ENCODE measurements around the gene EYA3.

EYA3 gene

DNA sequence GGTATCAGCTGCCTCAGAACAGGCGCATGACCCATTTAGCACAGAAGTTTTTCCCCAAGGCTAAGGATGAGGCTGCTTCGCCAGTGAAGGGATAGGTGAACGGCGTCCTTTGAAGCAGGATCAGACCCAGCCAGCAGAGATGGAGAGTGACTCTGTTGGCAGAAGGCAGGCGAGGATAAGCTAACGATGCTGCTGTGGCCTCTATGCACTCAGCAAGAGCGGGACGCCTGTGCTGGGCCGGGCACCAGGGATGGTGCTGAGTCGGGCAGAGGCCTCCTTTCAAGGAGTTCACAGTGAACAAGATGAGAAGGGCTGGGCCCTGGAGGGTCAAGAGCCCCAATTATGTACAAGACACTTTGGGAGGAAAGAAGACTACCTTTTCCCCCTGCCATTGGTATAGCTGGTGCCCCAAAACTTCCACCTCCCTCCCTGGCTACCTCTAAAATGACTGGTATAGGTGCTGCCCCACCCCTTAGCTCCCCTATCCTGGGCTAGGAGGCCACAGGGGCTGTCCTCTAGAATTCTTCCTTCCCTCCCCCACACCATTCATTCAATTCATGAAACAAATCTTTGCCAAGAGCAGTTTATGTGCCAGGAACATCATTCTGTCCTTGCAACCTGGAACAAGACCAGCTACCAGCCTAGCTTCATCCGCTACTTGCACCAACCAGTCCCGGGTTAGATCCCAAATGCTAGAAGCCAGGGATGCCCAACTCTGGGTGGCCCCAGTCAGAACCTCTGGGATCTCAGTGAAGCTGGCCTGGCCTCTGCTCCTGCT is 121.1 kb downstream of the EYA3 start:
- TF ChIP-seq ZNF565 (CRISPR knock-in tag; conservative IDR thresholded peaks at IDR 0.05; ENCODE audit: low read depth) = no peak
- ATAC-seq = no peak

DNA sequence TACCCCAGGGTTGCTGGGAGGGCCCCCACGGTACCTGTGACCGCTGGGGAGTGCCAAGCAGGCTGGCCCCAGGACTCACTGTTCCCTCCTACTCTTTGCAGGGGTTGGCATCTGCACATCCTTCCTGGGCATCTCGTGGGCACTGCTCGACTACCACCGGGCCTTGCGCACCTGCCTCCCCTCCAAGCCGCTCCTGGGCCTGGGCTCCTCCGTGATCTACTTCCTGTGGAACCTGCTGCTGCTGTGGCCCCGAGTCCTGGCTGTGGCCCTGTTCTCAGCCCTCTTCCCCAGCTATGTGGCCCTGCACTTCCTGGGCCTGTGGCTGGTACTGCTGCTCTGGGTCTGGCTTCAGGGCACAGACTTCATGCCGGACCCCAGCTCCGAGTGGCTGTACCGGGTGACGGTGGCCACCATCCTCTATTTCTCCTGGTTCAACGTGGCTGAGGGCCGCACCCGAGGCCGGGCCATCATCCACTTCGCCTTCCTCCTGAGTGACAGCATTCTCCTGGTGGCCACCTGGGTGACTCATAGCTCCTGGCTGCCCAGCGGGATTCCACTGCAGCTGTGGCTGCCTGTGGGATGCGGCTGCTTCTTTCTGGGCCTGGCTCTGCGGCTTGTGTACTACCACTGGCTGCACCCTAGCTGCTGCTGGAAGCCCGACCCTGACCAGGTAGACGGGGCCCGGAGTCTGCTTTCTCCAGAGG is 121.9 kb downstream of the EYA3 start:
- ATAC-seq = no peak
- no peak for TF ChIP-seq ZNF70 (CRISPR knock-in tag; IDR thresholded peaks at IDR 0.05)
- TF ChIP-seq, protein P1, sequence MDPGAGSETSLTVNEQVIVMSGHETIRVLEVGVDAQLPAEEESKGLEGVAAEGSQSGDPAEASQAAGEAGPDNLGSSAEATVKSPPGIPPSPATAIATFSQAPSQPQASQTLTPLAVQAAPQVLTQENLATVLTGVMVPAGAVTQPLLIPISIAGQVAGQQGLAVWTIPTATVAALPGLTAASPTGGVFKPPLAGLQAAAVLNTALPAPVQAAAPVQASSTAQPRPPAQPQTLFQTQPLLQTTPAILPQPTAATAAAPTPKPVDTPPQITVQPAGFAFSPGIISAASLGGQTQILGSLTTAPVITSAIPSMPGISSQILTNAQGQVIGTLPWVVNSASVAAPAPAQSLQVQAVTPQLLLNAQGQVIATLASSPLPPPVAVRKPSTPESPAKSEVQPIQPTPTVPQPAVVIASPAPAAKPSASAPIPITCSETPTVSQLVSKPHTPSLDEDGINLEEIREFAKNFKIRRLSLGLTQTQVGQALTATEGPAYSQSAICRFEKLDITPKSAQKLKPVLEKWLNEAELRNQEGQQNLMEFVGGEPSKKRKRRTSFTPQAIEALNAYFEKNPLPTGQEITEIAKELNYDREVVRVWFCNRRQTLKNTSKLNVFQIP (CRISPR knock-in tag; IDR thresholded peaks at IDR 0.05; ENCODE audit: borderline replicate concordance, low read depth) = no peak
- TF ChIP-seq, protein P2, sequence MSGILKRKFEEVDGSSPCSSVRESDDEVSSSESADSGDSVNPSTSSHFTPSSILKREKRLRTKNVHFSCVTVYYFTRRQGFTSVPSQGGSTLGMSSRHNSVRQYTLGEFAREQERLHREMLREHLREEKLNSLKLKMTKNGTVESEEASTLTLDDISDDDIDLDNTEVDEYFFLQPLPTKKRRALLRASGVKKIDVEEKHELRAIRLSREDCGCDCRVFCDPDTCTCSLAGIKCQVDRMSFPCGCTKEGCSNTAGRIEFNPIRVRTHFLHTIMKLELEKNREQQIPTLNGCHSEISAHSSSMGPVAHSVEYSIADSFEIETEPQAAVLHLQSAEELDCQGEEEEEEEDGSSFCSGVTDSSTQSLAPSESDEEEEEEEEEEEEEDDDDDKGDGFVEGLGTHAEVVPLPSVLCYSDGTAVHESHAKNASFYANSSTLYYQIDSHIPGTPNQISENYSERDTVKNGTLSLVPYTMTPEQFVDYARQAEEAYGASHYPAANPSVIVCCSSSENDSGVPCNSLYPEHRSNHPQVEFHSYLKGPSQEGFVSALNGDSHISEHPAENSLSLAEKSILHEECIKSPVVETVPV (CRISPR knock-in tag; IDR thresholded peaks at IDR 0.05) = no peak
- TF ChIP-seq GLIS3 (CRISPR knock-in tag; IDR thresholded peaks at IDR 0.05) = no peak

DNA sequence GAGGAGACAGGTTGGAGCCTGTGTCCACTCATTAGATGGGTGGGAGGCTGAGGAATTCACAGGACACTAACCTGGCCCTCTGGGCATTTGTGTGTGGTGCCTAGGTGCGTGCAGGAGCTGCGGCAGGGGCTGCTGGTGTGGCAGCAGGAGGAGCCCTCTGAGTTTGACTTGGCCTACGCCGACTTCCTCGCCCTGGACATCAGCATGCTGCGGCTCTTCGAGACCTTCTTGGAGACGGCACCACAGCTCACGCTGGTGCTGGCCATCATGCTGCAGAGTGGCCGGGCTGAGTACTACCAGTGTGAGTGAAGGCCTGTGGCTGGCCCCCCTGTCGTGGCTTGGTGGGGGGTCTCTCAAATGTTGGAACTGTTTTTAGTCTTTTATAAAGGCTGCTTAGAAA is 125.0 kb downstream of the EYA3 start:
- TF ChIP-seq TCF4 (CRISPR knock-in tag; IDR thresholded peaks at IDR 0.05; ENCODE audit: borderline replicate concordance) (no peak), ARNTL (CRISPR knock-in tag; IDR thresholded peaks at IDR 0.05; ENCODE audit: borderline replicate concordance, low read depth) (no peak), TOX (CRISPR knock-in tag; IDR thresholded peaks at IDR 0.05; ENCODE audit: borderline replicate concordance) (no peak)
- TF ChIP-seq, protein P3, sequence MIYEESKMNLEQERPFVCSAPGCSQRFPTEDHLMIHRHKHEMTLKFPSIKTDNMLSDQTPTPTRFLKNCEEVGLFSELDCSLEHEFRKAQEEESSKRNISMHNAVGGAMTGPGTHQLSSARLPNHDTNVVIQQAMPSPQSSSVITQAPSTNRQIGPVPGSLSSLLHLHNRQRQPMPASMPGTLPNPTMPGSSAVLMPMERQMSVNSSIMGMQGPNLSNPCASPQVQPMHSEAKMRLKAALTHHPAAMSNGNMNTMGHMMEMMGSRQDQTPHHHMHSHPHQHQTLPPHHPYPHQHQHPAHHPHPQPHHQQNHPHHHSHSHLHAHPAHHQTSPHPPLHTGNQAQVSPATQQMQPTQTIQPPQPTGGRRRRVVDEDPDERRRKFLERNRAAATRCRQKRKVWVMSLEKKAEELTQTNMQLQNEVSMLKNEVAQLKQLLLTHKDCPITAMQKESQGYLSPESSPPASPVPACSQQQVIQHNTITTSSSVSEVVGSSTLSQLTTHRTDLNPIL (CRISPR knock-in tag; IDR thresholded peaks at IDR 0.05; ENCODE audit: low read depth) = no peak
- no peak for ATAC-seq

DNA sequence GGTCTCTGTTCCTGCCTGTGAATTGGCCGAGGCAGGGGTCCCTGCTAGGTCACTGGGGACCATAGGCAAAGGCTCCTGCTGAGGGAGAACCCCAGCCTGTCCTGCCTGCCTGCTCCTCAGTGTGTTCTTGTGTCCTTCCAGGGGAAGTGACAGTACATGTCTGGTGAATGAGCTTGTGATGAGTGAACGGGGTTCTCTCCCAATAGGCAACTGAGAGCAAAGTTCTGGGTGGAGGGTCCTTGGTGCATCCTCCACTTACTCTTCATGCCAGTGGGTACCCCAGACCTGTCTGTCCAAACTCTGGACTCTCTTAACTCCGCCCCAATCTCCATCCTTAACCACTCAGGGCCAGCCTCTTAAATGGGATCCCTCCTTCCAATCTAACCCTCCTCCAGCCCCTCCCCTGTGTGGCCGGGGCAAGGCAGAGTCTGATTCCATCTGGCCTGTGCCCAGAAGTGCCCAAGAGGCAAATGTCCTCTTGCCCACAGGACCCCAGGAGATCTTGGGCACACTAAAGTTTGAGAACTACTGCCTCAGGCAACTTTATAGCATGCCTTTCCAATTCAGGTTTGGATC is 126.7 kb downstream of the EYA3 start:
- TF ChIP-seq ARNTL (CRISPR knock-in tag; IDR thresholded peaks at IDR 0.05; ENCODE audit: borderline replicate concordance, low read depth) (no peak), OSR1 (CRISPR knock-in tag; IDR thresholded peaks at IDR 0.05) (no peak), ZNF565 (CRISPR knock-in tag; conservative IDR thresholded peaks at IDR 0.05; ENCODE audit: low read depth) (no peak), ESRRG (CRISPR knock-in tag; IDR thresholded peaks at IDR 0.05) (no peak), ZFP3 (CRISPR knock-in tag; IDR thresholded peaks at IDR 0.05) (no peak), ZC3H10 (CRISPR knock-in tag; IDR thresholded peaks at IDR 0.05) (no peak), CSDC2 (CRISPR knock-in tag; IDR thresholded peaks at IDR 0.05) (no peak), RARB (CRISPR knock-in tag; IDR thresholded peaks at IDR 0.05) (no peak), GLIS3 (CRISPR knock-in tag; IDR thresholded peaks at IDR 0.05) (no peak), ZNF8 (CRISPR knock-in tag; IDR thresholded peaks at IDR 0.05) (no peak), TOX (CRISPR knock-in tag; IDR thresholded peaks at IDR 0.05; ENCODE audit: borderline replicate concordance) (no peak)
- TF ChIP-seq, protein P1 (CRISPR knock-in tag; IDR thresholded peaks at IDR 0.05; ENCODE audit: borderline replicate concordance, low read depth) = no peak
- TF ChIP-seq, protein P3 (CRISPR knock-in tag; IDR thresholded peaks at IDR 0.05; ENCODE audit: low read depth) = no peak
- TF ChIP-seq, protein P4, sequence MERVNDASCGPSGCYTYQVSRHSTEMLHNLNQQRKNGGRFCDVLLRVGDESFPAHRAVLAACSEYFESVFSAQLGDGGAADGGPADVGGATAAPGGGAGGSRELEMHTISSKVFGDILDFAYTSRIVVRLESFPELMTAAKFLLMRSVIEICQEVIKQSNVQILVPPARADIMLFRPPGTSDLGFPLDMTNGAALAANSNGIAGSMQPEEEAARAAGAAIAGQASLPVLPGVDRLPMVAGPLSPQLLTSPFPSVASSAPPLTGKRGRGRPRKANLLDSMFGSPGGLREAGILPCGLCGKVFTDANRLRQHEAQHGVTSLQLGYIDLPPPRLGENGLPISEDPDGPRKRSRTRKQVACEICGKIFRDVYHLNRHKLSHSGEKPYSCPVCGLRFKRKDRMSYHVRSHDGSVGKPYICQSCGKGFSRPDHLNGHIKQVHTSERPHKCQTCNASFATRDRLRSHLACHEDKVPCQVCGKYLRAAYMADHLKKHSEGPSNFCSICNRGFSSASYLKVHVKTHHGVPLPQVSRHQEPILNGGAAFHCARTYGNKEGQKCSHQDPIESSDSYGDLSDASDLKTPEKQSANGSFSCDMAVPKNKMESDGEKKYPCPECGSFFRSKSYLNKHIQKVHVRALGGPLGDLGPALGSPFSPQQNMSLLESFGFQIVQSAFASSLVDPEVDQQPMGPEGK (CRISPR knock-in tag; IDR thresholded peaks at IDR 0.05; ENCODE audit: borderline replicate concordance) = no peak
- TF ChIP-seq, protein P5, sequence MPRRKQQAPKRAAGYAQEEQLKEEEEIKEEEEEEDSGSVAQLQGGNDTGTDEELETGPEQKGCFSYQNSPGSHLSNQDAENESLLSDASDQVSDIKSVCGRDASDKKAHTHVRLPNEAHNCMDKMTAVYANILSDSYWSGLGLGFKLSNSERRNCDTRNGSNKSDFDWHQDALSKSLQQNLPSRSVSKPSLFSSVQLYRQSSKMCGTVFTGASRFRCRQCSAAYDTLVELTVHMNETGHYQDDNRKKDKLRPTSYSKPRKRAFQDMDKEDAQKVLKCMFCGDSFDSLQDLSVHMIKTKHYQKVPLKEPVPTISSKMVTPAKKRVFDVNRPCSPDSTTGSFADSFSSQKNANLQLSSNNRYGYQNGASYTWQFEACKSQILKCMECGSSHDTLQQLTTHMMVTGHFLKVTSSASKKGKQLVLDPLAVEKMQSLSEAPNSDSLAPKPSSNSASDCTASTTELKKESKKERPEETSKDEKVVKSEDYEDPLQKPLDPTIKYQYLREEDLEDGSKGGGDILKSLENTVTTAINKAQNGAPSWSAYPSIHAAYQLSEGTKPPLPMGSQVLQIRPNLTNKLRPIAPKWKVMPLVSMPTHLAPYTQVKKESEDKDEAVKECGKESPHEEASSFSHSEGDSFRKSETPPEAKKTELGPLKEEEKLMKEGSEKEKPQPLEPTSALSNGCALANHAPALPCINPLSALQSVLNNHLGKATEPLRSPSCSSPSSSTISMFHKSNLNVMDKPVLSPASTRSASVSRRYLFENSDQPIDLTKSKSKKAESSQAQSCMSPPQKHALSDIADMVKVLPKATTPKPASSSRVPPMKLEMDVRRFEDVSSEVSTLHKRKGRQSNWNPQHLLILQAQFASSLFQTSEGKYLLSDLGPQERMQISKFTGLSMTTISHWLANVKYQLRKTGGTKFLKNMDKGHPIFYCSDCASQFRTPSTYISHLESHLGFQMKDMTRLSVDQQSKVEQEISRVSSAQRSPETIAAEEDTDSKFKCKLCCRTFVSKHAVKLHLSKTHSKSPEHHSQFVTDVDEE (CRISPR knock-in tag; IDR thresholded peaks at IDR 0.05) = no peak
- peak; percentile 58 for ATAC-seq

Data from SK-N-SH treated with all-trans-retinoic acid at 6 μM for 48 hours (cell line).